HepG2 (cell line): Measurements from ENCODE around the gene TLR5. TPM values are rescaled to one million over a fixed set of nuclear protein-coding genes. Genes with fewer than 3 reads are reported as not detected.

ENCODE experiments used
- HMG20A ChIP-seq: IDR thresholded peaks from 2 replicates; pipeline ENCODE4 v1.6.1; 2016; ENCODE audit warnings: borderline replicate concordance
- KLF12 ChIP-seq: sonication (generic); formaldehyde crosslinking; IDR thresholded peaks from 2 replicates; pipeline ENCODE4 v1.4.0; 2020; ENCODE audit warnings: missing genetic modification reagents, borderline replicate concordance
- MAFG ChIP-seq: sonication (generic); formaldehyde crosslinking; IDR thresholded peaks from 2 replicates; pipeline ENCODE4 v1.5.1; 2020; ENCODE audit warnings: mild to moderate bottlenecking, missing genetic modification reagents
- SMAD3 ChIP-seq: sonication (generic); formaldehyde crosslinking; IDR thresholded peaks from 2 replicates; pipeline ENCODE4 v1.4.0; 2020; ENCODE audit warnings: missing genetic modification reagents
- SP4 ChIP-seq: sonication (generic); formaldehyde crosslinking; IDR thresholded peaks from 2 replicates; pipeline ENCODE4 v1.8.1; 2023; ENCODE audit warnings: mild to moderate bottlenecking, missing genetic modification reagents
- ZFX ChIP-seq: sonication (generic); formaldehyde crosslinking; IDR thresholded peaks from 2 replicates; pipeline ENCODE4 v1.4.0; 2020; ENCODE audit warnings: mild to moderate bottlenecking, low read depth, missing genetic modification reagents, moderate library complexity
- ZNF451 ChIP-seq: sonication (generic); formaldehyde crosslinking; IDR thresholded peaks from 2 replicates; pipeline ENCODE4 v1.5.0; 2020; ENCODE audit warnings: mild to moderate bottlenecking, missing genetic modification reagents
- ZNF530 ChIP-seq: sonication (generic); formaldehyde crosslinking; IDR thresholded peaks from 2 replicates; pipeline ENCODE4 v1.5.0; 2020; ENCODE audit warnings: low read depth, mild to moderate bottlenecking, missing genetic modification reagents
- polyA plus RNA-seq, 8 experiments: library from polyadenylated mRNA; depleted of rRNA in 3 of 8; stranded (reverse) in 7 of 8; unstranded in 1 of 8; fragments of >200 nt; fragmentation: Illumina TruSeq in 4 of 8; extraction: Trizol in 4 of 8; gene quantifications; 2 replicates each; pipeline versions ENCODE4 v1.2.1 to v1.2.3, GENCODE V29; 2011 to 2016; ENCODE audit warnings: low read depth in 4 of 8, missing spikeins in 1 of 8, mixed read lengths in 1 of 8; ENCODE audit not compliant: insufficient read depth in 1 of 8
- total RNA-seq, 5 experiments: library from RNA; depleted of rRNA; stranded (reverse); fragments of >200 nt; fragmentation: Illumina TruSeq; extraction: Trizol; gene quantifications; 2 replicates each; pipeline ENCODE4 v1.2.3, GENCODE V29; 2016; ENCODE audit warnings: low read depth in 1 of 5
- TF ChIP-seq, protein P1 (sequence below): sonication (generic); formaldehyde crosslinking; IDR thresholded peaks from 2 replicates; pipeline ENCODE4 v1.5.1; 2020; ENCODE audit warnings: mild to moderate bottlenecking, missing genetic modification reagents, moderate library complexity
- TF ChIP-seq, protein P2 (sequence below): sonication (generic); formaldehyde crosslinking; IDR thresholded peaks from 2 replicates; pipeline ENCODE4 v1.4.0; 2020; ENCODE audit warnings: mild to moderate bottlenecking, missing genetic modification reagents
- TF ChIP-seq, protein P3 (sequence below): sonication (generic); formaldehyde crosslinking; IDR thresholded peaks from 2 replicates; pipeline ENCODE4 v1.4.0; 2020; ENCODE audit warnings: missing genetic modification reagents
- TF ChIP-seq, protein P4 (sequence below): sonication (generic); formaldehyde crosslinking; IDR thresholded peaks from 2 replicates; pipeline ENCODE4 v1.9.0; 2021; ENCODE audit warnings: missing genetic modification reagents, mild to moderate bottlenecking, borderline replicate concordance
- TF ChIP-seq, protein P5 (sequence below): IDR thresholded peaks from 2 replicates; pipeline ENCODE4 v1.6.1; 2016
- TF ChIP-seq, protein P6 (sequence below): sonication (generic); formaldehyde crosslinking; IDR thresholded peaks from 2 replicates; pipeline ENCODE4 v1.8.0; 2022; ENCODE audit warnings: mild to moderate bottlenecking, missing genetic modification reagents, moderate library complexity
- TF ChIP-seq, protein P7 (sequence below): IDR thresholded peaks from 2 replicates; pipeline ENCODE4 v1.6.1; 2012; ENCODE audit warnings: low read depth, low read length, improper control_type of control experiment

The TLR5 gene
- total and polyA plus RNA-seq, 2 of the 13 experiments (the other 11 are each of a cell fraction or from before 2014, with no cell fraction given): not detected

DNA sequence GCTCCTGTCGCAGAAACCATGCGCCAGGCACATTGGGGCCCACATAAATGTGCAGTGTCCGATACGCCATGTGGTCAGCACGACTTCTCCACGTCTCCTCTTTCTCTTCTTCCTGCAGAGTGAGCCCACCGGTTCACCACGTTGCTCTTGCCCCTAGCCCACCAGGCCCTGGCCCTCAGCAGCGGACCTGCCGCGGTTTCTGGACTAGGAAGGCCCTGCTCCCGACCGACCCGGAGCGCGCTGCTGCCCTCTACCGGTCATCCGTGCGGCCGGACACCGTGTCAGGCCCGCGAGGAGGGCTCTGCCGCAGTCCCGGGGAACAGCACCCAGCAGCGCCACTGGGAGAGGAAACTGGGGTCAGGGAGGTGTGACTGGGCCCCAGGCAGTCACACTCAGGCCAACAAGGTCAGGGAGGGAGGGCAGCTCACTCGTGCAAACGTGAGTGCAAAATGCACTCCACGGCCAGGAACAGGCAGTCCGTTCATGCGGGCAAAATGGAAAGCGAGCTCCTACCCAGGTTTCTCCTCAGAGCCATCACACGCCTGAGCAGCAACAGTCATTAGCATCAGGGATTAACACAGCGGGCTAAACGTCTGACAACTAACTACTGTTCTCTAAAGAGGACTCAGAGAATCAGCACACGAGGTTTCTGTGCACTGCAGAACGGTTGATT lies 13.7 kb downstream of the TLR5 start (continued):
- TF ChIP-seq, protein P1, sequence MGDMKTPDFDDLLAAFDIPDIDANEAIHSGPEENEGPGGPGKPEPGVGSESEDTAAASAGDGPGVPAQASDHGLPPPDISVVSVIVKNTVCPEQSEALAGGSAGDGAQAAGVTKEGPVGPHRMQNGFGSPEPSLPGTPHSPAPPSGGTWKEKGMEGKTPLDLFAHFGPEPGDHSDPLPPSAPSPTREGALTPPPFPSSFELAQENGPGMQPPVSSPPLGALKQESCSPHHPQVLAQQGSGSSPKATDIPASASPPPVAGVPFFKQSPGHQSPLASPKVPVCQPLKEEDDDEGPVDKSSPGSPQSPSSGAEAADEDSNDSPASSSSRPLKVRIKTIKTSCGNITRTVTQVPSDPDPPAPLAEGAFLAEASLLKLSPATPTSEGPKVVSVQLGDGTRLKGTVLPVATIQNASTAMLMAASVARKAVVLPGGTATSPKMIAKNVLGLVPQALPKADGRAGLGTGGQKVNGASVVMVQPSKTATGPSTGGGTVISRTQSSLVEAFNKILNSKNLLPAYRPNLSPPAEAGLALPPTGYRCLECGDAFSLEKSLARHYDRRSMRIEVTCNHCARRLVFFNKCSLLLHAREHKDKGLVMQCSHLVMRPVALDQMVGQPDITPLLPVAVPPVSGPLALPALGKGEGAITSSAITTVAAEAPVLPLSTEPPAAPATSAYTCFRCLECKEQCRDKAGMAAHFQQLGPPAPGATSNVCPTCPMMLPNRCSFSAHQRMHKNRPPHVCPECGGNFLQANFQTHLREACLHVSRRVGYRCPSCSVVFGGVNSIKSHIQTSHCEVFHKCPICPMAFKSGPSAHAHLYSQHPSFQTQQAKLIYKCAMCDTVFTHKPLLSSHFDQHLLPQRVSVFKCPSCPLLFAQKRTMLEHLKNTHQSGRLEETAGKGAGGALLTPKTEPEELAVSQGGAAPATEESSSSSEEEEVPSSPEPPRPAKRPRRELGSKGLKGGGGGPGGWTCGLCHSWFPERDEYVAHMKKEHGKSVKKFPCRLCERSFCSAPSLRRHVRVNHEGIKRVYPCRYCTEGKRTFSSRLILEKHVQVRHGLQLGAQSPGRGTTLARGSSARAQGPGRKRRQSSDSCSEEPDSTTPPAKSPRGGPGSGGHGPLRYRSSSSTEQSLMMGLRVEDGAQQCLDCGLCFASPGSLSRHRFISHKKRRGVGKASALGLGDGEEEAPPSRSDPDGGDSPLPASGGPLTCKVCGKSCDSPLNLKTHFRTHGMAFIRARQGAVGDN: peak; percentile 68
- no peak for TF ChIP-seq HMG20A (CRISPR knock-in tag)
- no peak for TF ChIP-seq ZNF530 (CRISPR knock-in tag)
- peak; percentile 58; the same call in 1 of the 2 replicates for TF ChIP-seq ZFX
- TF ChIP-seq KLF12: no peak
- TF ChIP-seq, protein P2, sequence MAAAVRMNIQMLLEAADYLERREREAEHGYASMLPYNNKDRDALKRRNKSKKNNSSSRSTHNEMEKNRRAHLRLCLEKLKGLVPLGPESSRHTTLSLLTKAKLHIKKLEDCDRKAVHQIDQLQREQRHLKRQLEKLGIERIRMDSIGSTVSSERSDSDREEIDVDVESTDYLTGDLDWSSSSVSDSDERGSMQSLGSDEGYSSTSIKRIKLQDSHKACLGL: no peak
- TF ChIP-seq SMAD3 (CRISPR knock-in tag): no peak
- no peak for TF ChIP-seq ZNF451
- peak; percentile 59; the same call in 1 of the 2 replicates for TF ChIP-seq SP4 (CRISPR knock-in tag)
- TF ChIP-seq, protein P3, sequence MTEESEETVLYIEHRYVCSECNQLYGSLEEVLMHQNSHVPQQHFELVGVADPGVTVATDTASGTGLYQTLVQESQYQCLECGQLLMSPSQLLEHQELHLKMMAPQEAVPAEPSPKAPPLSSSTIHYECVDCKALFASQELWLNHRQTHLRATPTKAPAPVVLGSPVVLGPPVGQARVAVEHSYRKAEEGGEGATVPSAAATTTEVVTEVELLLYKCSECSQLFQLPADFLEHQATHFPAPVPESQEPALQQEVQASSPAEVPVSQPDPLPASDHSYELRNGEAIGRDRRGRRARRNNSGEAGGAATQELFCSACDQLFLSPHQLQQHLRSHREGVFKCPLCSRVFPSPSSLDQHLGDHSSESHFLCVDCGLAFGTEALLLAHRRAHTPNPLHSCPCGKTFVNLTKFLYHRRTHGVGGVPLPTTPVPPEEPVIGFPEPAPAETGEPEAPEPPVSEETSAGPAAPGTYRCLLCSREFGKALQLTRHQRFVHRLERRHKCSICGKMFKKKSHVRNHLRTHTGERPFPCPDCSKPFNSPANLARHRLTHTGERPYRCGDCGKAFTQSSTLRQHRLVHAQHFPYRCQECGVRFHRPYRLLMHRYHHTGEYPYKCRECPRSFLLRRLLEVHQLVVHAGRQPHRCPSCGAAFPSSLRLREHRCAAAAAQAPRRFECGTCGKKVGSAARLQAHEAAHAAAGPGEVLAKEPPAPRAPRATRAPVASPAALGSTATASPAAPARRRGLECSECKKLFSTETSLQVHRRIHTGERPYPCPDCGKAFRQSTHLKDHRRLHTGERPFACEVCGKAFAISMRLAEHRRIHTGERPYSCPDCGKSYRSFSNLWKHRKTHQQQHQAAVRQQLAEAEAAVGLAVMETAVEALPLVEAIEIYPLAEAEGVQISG (CRISPR knock-in tag): no peak
- TF ChIP-seq, protein P4, sequence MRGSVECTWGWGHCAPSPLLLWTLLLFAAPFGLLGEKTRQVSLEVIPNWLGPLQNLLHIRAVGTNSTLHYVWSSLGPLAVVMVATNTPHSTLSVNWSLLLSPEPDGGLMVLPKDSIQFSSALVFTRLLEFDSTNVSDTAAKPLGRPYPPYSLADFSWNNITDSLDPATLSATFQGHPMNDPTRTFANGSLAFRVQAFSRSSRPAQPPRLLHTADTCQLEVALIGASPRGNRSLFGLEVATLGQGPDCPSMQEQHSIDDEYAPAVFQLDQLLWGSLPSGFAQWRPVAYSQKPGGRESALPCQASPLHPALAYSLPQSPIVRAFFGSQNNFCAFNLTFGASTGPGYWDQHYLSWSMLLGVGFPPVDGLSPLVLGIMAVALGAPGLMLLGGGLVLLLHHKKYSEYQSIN (CRISPR knock-in tag): no peak
- TF ChIP-seq, protein P5, sequence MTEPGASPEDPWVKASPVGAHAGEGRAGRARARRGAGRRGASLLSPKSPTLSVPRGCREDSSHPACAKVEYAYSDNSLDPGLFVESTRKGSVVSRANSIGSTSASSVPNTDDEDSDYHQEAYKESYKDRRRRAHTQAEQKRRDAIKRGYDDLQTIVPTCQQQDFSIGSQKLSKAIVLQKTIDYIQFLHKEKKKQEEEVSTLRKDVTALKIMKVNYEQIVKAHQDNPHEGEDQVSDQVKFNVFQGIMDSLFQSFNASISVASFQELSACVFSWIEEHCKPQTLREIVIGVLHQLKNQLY (CRISPR knock-in tag): no peak
- TF ChIP-seq, protein P6, sequence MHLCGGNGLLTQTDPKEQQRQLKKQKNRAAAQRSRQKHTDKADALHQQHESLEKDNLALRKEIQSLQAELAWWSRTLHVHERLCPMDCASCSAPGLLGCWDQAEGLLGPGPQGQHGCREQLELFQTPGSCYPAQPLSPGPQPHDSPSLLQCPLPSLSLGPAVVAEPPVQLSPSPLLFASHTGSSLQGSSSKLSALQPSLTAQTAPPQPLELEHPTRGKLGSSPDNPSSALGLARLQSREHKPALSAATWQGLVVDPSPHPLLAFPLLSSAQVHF (CRISPR knock-in tag): no peak
- TF ChIP-seq MAFG (CRISPR knock-in tag): no peak
- TF ChIP-seq, protein P7, sequence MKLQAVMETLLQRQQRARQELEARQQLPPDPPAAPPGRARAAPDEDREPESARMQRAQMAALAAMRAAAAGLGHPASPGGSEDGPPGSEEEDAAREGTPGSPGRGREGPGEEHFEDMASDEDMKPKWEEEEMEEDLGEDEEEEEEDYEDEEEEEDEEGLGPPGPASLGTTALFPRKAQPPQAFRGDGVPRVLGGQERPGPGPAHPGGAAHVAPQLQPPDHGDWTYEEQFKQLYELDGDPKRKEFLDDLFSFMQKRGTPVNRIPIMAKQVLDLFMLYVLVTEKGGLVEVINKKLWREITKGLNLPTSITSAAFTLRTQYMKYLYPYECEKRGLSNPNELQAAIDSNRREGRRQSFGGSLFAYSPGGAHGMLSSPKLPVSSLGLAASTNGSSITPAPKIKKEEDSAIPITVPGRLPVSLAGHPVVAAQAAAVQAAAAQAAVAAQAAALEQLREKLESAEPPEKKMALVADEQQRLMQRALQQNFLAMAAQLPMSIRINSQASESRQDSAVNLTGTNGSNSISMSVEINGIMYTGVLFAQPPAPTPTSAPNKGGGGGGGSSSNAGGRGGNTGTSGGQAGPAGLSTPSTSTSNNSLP: no peak
